Upper lobe of left lung (tissue), 4 donors: ENCODE measurements around the gene FKBP5.

ENCODE experiments used
- EP300 ChIP-seq, 4 donors: sonication (generic); formaldehyde crosslinking; IDR thresholded peaks; one replicate each; pipeline ENCODE4 v1.5.1; 2017; ENCODE audit warnings: antibody characterized with exemption in 4 of 4, control low read depth in 2 of 4
- POLR2A ChIP-seq, 4 donors: fragments of 450-650 bp; IDR thresholded peaks; one replicate each; pipeline ENCODE4 v1.5.1; 2016 to 2017; ENCODE audit warnings: antibody characterized with exemption in 4 of 4, mild to moderate bottlenecking in 2 of 4
- POLR2AphosphoS5 ChIP-seq, 2 donors: sonication (generic); formaldehyde crosslinking; IDR thresholded peaks; one replicate each; pipeline ENCODE4 v1.5.1; 2017; ENCODE audit warnings: antibody characterized with exemption in 2 of 2
- TF ChIP-seq, protein P1 (sequence below), 6 experiments: fragments of 450-650 bp in 4 of 6; fragments of 200-600 bp in 2 of 6; sonication (generic) in 2 of 6; IDR thresholded peaks; one replicate each; pipeline ENCODE4 v1.5.1; 2016 to 2019; ENCODE audit warnings: antibody characterized with exemption in 6 of 6

DNA sequence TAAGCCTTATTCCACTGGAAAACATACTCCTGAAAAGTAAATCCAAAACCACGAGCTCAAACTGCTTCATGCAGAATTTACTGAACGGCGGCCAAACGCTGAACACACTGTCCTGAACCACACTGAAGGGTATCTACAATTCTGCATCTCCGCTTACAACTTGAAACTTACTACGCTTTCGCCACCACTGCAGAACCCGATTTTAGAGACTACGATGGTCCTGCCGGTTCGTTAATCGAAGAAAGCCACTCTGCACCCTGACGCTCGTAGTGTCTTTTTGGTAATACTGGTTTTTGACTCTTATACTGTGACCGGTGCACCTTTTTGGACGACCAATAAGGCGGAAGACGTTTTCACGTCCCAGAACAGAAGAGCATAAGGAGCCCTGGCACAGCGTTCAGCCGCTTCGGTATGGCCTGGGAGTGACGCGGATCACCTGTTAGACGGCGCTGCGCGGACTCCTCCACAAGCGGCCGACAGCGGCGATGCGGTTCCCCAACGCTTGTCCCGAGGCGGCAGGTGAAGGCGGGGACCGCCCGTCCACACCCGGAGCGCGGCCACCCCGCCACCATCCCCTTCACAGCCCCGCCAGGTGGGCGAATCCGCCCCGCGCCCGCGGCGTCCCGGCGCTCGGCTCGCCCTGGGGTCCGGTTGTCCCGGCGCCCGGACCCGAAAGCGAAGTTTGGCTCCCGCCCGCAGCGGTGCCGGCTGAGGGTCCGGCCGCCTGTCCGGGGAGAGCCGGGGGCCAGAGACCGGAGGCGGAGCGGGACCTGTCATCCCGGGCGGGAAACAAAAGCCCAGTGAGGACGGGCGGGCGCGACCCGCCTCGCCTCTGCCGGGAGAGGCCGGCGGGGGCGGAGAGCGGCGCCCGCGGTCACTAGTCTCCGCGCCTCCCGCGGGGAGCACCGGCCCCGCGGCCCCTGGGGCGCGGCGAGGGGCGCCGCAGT lies 784 bp downstream of the FKBP5 start:
- TF ChIP-seq, protein P1, sequence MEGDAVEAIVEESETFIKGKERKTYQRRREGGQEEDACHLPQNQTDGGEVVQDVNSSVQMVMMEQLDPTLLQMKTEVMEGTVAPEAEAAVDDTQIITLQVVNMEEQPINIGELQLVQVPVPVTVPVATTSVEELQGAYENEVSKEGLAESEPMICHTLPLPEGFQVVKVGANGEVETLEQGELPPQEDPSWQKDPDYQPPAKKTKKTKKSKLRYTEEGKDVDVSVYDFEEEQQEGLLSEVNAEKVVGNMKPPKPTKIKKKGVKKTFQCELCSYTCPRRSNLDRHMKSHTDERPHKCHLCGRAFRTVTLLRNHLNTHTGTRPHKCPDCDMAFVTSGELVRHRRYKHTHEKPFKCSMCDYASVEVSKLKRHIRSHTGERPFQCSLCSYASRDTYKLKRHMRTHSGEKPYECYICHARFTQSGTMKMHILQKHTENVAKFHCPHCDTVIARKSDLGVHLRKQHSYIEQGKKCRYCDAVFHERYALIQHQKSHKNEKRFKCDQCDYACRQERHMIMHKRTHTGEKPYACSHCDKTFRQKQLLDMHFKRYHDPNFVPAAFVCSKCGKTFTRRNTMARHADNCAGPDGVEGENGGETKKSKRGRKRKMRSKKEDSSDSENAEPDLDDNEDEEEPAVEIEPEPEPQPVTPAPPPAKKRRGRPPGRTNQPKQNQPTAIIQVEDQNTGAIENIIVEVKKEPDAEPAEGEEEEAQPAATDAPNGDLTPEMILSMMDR (IDR thresholded peaks at IDR 0.05), result no peak
- peak in 1 of 4 donors; percentile 61 for TF ChIP-seq POLR2A (IDR thresholded peaks at IDR 0.05)
- TF ChIP-seq EP300 (IDR thresholded peaks at IDR 0.05), result no peak
- TF ChIP-seq POLR2AphosphoS5 (IDR thresholded peaks at IDR 0.05), result peak; percentile 24 to 37
